ENCODE measurements around the gene TENM3.

Gene TENM3

GRCh38 chr4:182700362-182701160, 457.4 kb downstream of the TENM3 start:
- no peak for TF ChIP-seq CTCF (conservative IDR thresholded peaks at IDR 0.05; ENCODE audit: low read depth, low read length)
- H3K4me3 ChIP-seq (ENCODE audit: low read depth, low read length): no peak overlapping the region
- DNase-seq (ENCODE audit: low read depth): no peak

- DNase-seq (ENCODE audit: low read depth): no peak
- H3K4me3 ChIP-seq (ENCODE audit: low read depth, low read length): no peak overlapping the region
- TF ChIP-seq CTCF (conservative IDR thresholded peaks at IDR 0.05; ENCODE audit: low read depth, low read length): no peak
Measured at GRCh38 chr4:182704077-182704476, 460.9 kb downstream of the TENM3 start.

- H3K4me3 ChIP-seq (ENCODE audit: low read depth, low read length): no peak overlapping the region
- no peak for TF ChIP-seq CTCF (conservative IDR thresholded peaks at IDR 0.05; ENCODE audit: low read depth, low read length)
Measured at GRCh38 chr4:182704948-182705347, 461.7 kb downstream of the TENM3 start.

GRCh38 chr4:182705389-182705788, 462.2 kb downstream of the TENM3 start:
- TF ChIP-seq CTCF (conservative IDR thresholded peaks at IDR 0.05; ENCODE audit: low read depth, low read length): no peak
- no peak for DNase-seq (ENCODE audit: low read depth)
- no peak overlapping the region for H3K4me3 ChIP-seq (ENCODE audit: low read depth, low read length)

More at GRCh38 chr4:182704948-182705347, 461.7 kb downstream of the TENM3 start:
- DNase-seq (ENCODE audit: low read depth): no peak

- DNase-seq (ENCODE audit: low read depth): peak; percentile 28
- H3K4me3 ChIP-seq (ENCODE audit: low read depth, low read length): no peak overlapping the region
- TF ChIP-seq CTCF (conservative IDR thresholded peaks at IDR 0.05; ENCODE audit: low read depth, low read length): no peak
Measured at GRCh38 chr4:182711211-182711610, 468.0 kb downstream of the TENM3 start.

- no peak for DNase-seq (ENCODE audit: low read depth)
- no peak overlapping the region for H3K4me3 ChIP-seq (ENCODE audit: low read depth, low read length)
- TF ChIP-seq CTCF (conservative IDR thresholded peaks at IDR 0.05; ENCODE audit: low read depth, low read length): no peak
Measured at GRCh38 chr4:182715548-182715947, 472.3 kb downstream of the TENM3 start.

GRCh38 chr4:182716192-182716591, 473.0 kb downstream of the TENM3 start:
- H3K4me3 ChIP-seq (ENCODE audit: low read depth, low read length): no peak overlapping the region
- DNase-seq (ENCODE audit: low read depth): no peak
- no peak for TF ChIP-seq CTCF (conservative IDR thresholded peaks at IDR 0.05; ENCODE audit: low read depth, low read length)

All from choroid plexus epithelial cell (primary cell).